Panc1 (cell line): Measurements from ENCODE around the gene ARGLU1.

Source experiments
- POLR2AphosphoS5 ChIP-seq: IDR thresholded peaks from 2 replicates; pipeline ENCODE4 v1.6.1; 2012; ENCODE audit warnings: mild to moderate bottlenecking, low read depth, low read length, moderate library complexity
- SIN3A ChIP-seq: IDR thresholded peaks from 2 replicates; pipeline ENCODE4 v1.6.1; 2012; ENCODE audit warnings: low read depth, mild to moderate bottlenecking, low read length, moderate library complexity, borderline replicate concordance; ENCODE audit not compliant: insufficient read depth
- TF ChIP-seq, protein P1 (sequence below): fragments of 450-650 bp; IDR thresholded peaks from 2 replicates; pipeline ENCODE4 v1.5.1; 2017; ENCODE audit warnings: mild to moderate bottlenecking
- TF ChIP-seq, protein P2 (sequence below), 2 experiments: IDR thresholded peaks; 2 replicates each; pipeline ENCODE4 v1.6.1; 2011 to 2012; ENCODE audit warnings: low read depth in 2 of 2, control low read depth in 1 of 2, low read length in 1 of 2, mild to moderate bottlenecking in 1 of 2, moderate library complexity in 1 of 2; ENCODE audit not compliant: insufficient read depth in 1 of 2

DNA sequence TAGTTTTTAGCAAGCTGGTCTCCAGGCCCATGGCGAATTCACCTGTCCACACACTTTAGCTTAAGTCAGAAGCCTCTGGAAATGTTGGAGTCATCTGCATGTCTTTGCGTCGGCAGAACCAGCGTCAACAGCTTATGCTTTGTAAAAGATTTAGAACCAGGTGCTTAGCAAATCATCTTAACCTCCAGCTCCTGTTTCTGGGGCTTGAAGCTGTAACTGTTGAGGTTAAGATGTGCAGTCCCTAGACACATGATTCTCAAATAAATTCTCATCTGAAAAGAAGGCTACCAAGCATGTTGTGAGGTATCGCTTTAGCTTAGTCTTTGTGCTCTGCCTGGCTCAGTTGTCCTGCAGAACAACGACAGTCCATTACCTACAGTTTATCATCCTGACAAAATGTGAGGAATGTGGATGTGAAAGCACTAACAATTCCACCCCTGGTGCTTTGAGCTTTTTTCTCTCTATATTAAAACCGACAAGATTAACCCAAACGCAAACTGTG, 36.9 kb downstream of the ARGLU1 start:
- TF ChIP-seq, protein P1, sequence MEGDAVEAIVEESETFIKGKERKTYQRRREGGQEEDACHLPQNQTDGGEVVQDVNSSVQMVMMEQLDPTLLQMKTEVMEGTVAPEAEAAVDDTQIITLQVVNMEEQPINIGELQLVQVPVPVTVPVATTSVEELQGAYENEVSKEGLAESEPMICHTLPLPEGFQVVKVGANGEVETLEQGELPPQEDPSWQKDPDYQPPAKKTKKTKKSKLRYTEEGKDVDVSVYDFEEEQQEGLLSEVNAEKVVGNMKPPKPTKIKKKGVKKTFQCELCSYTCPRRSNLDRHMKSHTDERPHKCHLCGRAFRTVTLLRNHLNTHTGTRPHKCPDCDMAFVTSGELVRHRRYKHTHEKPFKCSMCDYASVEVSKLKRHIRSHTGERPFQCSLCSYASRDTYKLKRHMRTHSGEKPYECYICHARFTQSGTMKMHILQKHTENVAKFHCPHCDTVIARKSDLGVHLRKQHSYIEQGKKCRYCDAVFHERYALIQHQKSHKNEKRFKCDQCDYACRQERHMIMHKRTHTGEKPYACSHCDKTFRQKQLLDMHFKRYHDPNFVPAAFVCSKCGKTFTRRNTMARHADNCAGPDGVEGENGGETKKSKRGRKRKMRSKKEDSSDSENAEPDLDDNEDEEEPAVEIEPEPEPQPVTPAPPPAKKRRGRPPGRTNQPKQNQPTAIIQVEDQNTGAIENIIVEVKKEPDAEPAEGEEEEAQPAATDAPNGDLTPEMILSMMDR = no peak
- TF ChIP-seq, protein P2, sequence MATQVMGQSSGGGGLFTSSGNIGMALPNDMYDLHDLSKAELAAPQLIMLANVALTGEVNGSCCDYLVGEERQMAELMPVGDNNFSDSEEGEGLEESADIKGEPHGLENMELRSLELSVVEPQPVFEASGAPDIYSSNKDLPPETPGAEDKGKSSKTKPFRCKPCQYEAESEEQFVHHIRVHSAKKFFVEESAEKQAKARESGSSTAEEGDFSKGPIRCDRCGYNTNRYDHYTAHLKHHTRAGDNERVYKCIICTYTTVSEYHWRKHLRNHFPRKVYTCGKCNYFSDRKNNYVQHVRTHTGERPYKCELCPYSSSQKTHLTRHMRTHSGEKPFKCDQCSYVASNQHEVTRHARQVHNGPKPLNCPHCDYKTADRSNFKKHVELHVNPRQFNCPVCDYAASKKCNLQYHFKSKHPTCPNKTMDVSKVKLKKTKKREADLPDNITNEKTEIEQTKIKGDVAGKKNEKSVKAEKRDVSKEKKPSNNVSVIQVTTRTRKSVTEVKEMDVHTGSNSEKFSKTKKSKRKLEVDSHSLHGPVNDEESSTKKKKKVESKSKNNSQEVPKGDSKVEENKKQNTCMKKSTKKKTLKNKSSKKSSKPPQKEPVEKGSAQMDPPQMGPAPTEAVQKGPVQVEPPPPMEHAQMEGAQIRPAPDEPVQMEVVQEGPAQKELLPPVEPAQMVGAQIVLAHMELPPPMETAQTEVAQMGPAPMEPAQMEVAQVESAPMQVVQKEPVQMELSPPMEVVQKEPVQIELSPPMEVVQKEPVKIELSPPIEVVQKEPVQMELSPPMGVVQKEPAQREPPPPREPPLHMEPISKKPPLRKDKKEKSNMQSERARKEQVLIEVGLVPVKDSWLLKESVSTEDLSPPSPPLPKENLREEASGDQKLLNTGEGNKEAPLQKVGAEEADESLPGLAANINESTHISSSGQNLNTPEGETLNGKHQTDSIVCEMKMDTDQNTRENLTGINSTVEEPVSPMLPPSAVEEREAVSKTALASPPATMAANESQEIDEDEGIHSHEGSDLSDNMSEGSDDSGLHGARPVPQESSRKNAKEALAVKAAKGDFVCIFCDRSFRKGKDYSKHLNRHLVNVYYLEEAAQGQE (IDR thresholded peaks at IDR 0.05; ENCODE audit: insufficient read depth in 1 of 2, low read depth in 2 of 2, low read length in 1 of 2) = no peak
- TF ChIP-seq SIN3A (no peak), POLR2AphosphoS5 (no peak)
